Stomach (tissue), 4 donors: ENCODE results near the gene MIR17HG.

Source experiments
- CTCF ChIP-seq, 7 experiments: fragments of 450-650 bp in 4 of 7; fragments of 200-600 bp in 3 of 7; sonication (generic) in 3 of 7; IDR thresholded peaks; one replicate each; pipeline ENCODE4 v1.5.1; 2016 to 2019; ENCODE audit warnings: antibody characterized with exemption in 7 of 7, control low read depth in 2 of 7, mild to moderate bottlenecking in 1 of 7
- EP300 ChIP-seq: sonication (generic); formaldehyde crosslinking; IDR thresholded peaks from one replicate; pipeline ENCODE4 v1.6.1; 2017; ENCODE audit warnings: antibody characterized with exemption
- POLR2A ChIP-seq, 4 donors: fragments of 450-650 bp; IDR thresholded peaks; one replicate each; pipeline ENCODE4 v1.6.1; 2016; ENCODE audit warnings: antibody characterized with exemption in 4 of 4, control low read depth in 2 of 4, mild to moderate bottlenecking in 1 of 4, moderate library complexity in 1 of 4
- POLR2AphosphoS5 ChIP-seq, 3 donors: sonication (generic); formaldehyde crosslinking; IDR thresholded peaks; one replicate each; pipeline ENCODE4 v1.6.1; 2016; ENCODE audit warnings: antibody characterized with exemption in 3 of 3

GRCh38 chr13:91346850-91347201, 661 bp upstream of the MIR17HG start:
- TF ChIP-seq CTCF (IDR thresholded peaks at IDR 0.05) (no peak), POLR2A (IDR thresholded peaks at IDR 0.05) (no peak), POLR2AphosphoS5 (IDR thresholded peaks at IDR 0.05) (no peak), EP300 (no peak)
